GM23338 (cell line): ENCODE results near the gene NCKAP1. TPM values are rescaled to one million over a fixed set of nuclear protein-coding genes. Genes with fewer than 3 reads are reported as not detected.
A peak's percentile ranks its signal among the peaks of the same experiment; 100 is the strongest.

ENCODE experiments used
- ATAC-seq: fragments of 200-7000 bp; cut with Tn5 transposase; 3 replicates; pipeline ENCODE4 v1.9.1; 2020
- DNase-seq: peaks from one replicate; pipeline ENCODE4 v3.0.0-alpha.2; 2015; ENCODE audit warnings: low spot score
- H2AFZ ChIP-seq: fragments of 200-600 bp; sonication (generic); 2 replicates; pipeline ENCODE4 v1.8.0; 2016; ENCODE audit warnings: antibody characterized with exemption, mild to moderate bottlenecking, moderate library complexity
- H3F3A ChIP-seq: fragments of 200-600 bp; sonication (generic); replicated peaks from 2 replicates; pipeline ENCODE4 v1.8.0; 2017; ENCODE audit warnings: antibody characterized with exemption, mixed run types, low read depth
- H3K27ac ChIP-seq: fragments of 200-600 bp; sonication (generic); 2 replicates; pipeline ENCODE4 v1.6.1; 2016; ENCODE audit warnings: low read depth
- H3K27me3 ChIP-seq: fragments of 200-600 bp; sonication (generic); 2 replicates; pipeline ENCODE4 v1.8.0; 2016; ENCODE audit warnings: mild to moderate bottlenecking, mixed run types, moderate library complexity; ENCODE audit not compliant: insufficient read depth
- H3K36me3 ChIP-seq: fragments of 200-600 bp; sonication (generic); 2 replicates; pipeline ENCODE4 v1.8.0; 2016; ENCODE audit warnings: mild to moderate bottlenecking; ENCODE audit not compliant: insufficient read depth
- H3K4me1 ChIP-seq: fragments of 200-600 bp; sonication (generic); 2 replicates; pipeline ENCODE4 v1.8.0; 2016; ENCODE audit warnings: mild to moderate bottlenecking, moderate library complexity; ENCODE audit not compliant: insufficient read depth
- H3K4me2 ChIP-seq: fragments of 200-600 bp; sonication (generic); 2 replicates; pipeline ENCODE4 v1.7.1; 2017; ENCODE audit warnings: mixed run types
- H3K4me3 ChIP-seq: fragments of 200-600 bp; sonication (generic); 2 replicates; pipeline ENCODE4 v1.6.1; 2016; ENCODE audit warnings: mixed run types
- H3K79me2 ChIP-seq: fragments of 200-600 bp; sonication (generic); replicated peaks from 2 replicates; pipeline ENCODE4 v1.8.0; 2017; ENCODE audit warnings: mild to moderate bottlenecking; ENCODE audit not compliant: insufficient read depth
- H3K9me2 ChIP-seq: fragments of 200-600 bp; sonication (generic); 2 replicates; pipeline ENCODE4 v1.8.0; 2017; ENCODE audit not compliant: insufficient read depth
- H4K20me1 ChIP-seq: fragments of 200-600 bp; sonication (generic); replicated peaks from 2 replicates; pipeline ENCODE4 v1.8.0; 2017; ENCODE audit warnings: mild to moderate bottlenecking; ENCODE audit not compliant: insufficient read depth
- H3K27ac Mint-ChIP-seq: 2 replicates; pipeline ENCODE4 v1.8.0; 2020; ENCODE audit warnings: inconsistent platforms, mild to moderate bottlenecking, moderate library complexity, mixed read lengths
- H3K27me3 Mint-ChIP-seq: 3 replicates; pipeline ENCODE4 v1.8.0; 2022; ENCODE audit warnings: low read depth, mild to moderate bottlenecking, moderate library complexity, mixed read lengths, inconsistent platforms; ENCODE audit not compliant: insufficient read depth, poor library complexity
- H3K36me3 Mint-ChIP-seq: 3 replicates; pipeline ENCODE4 v1.8.0; 2021; ENCODE audit warnings: low read depth, mild to moderate bottlenecking, inconsistent platforms, moderate library complexity, mixed read lengths
- H3K4me1 Mint-ChIP-seq: 3 replicates; pipeline ENCODE4 v1.8.0; 2020; ENCODE audit warnings: mild to moderate bottlenecking, inconsistent platforms, mixed read lengths
- H3K4me3 Mint-ChIP-seq: 3 replicates; pipeline ENCODE4 v1.8.0; 2021; ENCODE audit warnings: moderate library complexity, mild to moderate bottlenecking, inconsistent platforms, mixed read lengths
- H3K9me3 Mint-ChIP-seq: 3 replicates; pipeline ENCODE4 v1.8.0; 2020; ENCODE audit warnings: moderate library complexity, mild to moderate bottlenecking, inconsistent platforms, mixed read lengths
- CREB1 ChIP-seq: fragments of 250-450 bp; sonication (Bioruptor Pico); IDR thresholded peaks from 2 replicates; pipeline ENCODE4 v1.5.0; 2020; ENCODE audit warnings: low read depth, mild to moderate bottlenecking, moderate library complexity
- EZH2phosphoT487 ChIP-seq: fragments of 200-600 bp; sonication (generic); IDR thresholded peaks from one replicate; pipeline ENCODE4 v1.8.1; 2018; ENCODE audit warnings: antibody characterized with exemption; ENCODE audit not compliant: unreplicated experiment
- STAT1 ChIP-seq: IDR thresholded peaks from one replicate; pipeline ENCODE4 v1.6.1; 2016; ENCODE audit warnings: antibody characterized with exemption; ENCODE audit not compliant: unreplicated experiment
- ZNF114 ChIP-seq: fragments of 250-450 bp; sonication (Bioruptor Pico); IDR thresholded peaks from 2 replicates; pipeline ENCODE4 v1.5.0; 2020; ENCODE audit warnings: mild to moderate bottlenecking, moderate library complexity
- ZNF331 ChIP-seq: fragments of 250-450 bp; sonication (Bioruptor Pico); IDR thresholded peaks from 2 replicates; pipeline ENCODE4 v1.5.0; 2020; ENCODE audit warnings: low read depth, mild to moderate bottlenecking, moderate library complexity
- polyA plus RNA-seq: library from polyadenylated mRNA; unstranded; fragments of >200 nt; fragmentation: Nextera tagmentation; extraction: Ambion mirVana; gene quantifications from 2 replicates; pipeline ENCODE4 v1.2.1, GENCODE V29; 2016
- total RNA-seq: library from RNA; depleted of rRNA; stranded (reverse); fragments of >200 nt; shearing (Covaris generic); gene quantifications from 2 replicates; pipeline ENCODE4 v1.2.3, GENCODE V29; 2014
- TF ChIP-seq, protein P1 (sequence below): IDR thresholded peaks from one replicate; pipeline ENCODE4 v1.6.1; 2018; ENCODE audit warnings: antibody characterized with exemption; ENCODE audit not compliant: unreplicated experiment
- TF ChIP-seq, protein P2 (sequence below), 2 experiments: fragments of 200-600 bp in 1 of 2; sonication (generic) in 1 of 2; conservative IDR thresholded peaks; 2 replicates each; pipeline versions ENCODE4 v1.5.1 to v1.6.1; 2016 to 2017; ENCODE audit warnings: antibody characterized with exemption in 2 of 2, low read depth in 2 of 2, mild to moderate bottlenecking in 2 of 2, moderate library complexity in 1 of 2

The NCKAP1 gene
- total and polyA plus RNA-seq, 2 experiments from 2014 or later, result 53.8 to 157 TPM

DNA sequence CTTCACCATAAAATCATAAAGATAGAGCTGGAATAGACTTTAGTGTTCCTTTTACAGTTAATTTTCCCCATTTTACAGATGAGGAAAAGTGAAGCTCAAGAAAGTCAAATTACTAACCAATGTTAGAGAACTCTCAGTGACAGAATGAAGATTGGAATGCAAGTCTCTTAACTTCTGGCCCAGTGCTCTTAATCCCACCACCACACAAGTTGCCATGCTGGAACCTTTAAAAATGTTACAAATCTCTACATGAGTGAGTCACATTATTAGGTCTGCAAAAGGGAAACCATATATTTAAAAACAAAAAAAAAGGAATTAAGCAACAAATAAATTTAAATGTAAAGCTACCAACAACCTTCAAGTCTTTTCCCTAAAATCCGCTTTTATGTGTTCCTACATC is 3.5 kb downstream of the NCKAP1 start (continued):
- no peak for TF ChIP-seq ZNF331 (CRISPR knock-in tag)
- TF ChIP-seq, protein P1, sequence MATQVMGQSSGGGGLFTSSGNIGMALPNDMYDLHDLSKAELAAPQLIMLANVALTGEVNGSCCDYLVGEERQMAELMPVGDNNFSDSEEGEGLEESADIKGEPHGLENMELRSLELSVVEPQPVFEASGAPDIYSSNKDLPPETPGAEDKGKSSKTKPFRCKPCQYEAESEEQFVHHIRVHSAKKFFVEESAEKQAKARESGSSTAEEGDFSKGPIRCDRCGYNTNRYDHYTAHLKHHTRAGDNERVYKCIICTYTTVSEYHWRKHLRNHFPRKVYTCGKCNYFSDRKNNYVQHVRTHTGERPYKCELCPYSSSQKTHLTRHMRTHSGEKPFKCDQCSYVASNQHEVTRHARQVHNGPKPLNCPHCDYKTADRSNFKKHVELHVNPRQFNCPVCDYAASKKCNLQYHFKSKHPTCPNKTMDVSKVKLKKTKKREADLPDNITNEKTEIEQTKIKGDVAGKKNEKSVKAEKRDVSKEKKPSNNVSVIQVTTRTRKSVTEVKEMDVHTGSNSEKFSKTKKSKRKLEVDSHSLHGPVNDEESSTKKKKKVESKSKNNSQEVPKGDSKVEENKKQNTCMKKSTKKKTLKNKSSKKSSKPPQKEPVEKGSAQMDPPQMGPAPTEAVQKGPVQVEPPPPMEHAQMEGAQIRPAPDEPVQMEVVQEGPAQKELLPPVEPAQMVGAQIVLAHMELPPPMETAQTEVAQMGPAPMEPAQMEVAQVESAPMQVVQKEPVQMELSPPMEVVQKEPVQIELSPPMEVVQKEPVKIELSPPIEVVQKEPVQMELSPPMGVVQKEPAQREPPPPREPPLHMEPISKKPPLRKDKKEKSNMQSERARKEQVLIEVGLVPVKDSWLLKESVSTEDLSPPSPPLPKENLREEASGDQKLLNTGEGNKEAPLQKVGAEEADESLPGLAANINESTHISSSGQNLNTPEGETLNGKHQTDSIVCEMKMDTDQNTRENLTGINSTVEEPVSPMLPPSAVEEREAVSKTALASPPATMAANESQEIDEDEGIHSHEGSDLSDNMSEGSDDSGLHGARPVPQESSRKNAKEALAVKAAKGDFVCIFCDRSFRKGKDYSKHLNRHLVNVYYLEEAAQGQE, result no peak
- TF ChIP-seq, protein P2, sequence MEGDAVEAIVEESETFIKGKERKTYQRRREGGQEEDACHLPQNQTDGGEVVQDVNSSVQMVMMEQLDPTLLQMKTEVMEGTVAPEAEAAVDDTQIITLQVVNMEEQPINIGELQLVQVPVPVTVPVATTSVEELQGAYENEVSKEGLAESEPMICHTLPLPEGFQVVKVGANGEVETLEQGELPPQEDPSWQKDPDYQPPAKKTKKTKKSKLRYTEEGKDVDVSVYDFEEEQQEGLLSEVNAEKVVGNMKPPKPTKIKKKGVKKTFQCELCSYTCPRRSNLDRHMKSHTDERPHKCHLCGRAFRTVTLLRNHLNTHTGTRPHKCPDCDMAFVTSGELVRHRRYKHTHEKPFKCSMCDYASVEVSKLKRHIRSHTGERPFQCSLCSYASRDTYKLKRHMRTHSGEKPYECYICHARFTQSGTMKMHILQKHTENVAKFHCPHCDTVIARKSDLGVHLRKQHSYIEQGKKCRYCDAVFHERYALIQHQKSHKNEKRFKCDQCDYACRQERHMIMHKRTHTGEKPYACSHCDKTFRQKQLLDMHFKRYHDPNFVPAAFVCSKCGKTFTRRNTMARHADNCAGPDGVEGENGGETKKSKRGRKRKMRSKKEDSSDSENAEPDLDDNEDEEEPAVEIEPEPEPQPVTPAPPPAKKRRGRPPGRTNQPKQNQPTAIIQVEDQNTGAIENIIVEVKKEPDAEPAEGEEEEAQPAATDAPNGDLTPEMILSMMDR (conservative IDR thresholded peaks at IDR 0.05; ENCODE audit: low read depth in 2 of 2), result no peak

DNA sequence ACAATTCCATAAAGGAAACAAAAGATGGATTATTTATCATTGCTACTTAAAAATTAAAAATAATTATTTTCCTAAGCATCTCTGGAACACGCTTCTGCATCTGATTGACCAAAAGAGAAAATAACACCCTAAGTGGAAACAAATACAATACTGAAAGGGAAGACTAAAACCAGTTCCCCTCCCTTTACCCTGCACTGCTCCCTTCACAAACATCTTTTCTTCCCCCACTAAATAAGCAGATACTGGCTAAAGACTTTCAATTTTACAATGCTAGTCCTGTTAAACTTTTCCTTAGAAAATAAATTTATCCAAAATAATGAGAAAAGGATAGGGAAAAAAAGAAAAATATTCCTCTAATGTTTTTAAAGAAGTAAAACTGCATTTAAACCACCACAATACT is 4.3 kb downstream of the NCKAP1 start:
- Mint-ChIP-seq H3K4me3 (peak overlapping the region; percentile 34; the same call in 1 of the 3 replicates), H3K4me1 (peaks cover 60% of the 10 kb centered on the region), H3K9me3 (0 out of 3 replicates have a peak, but pooled peaks cover under 1% of the 10 kb centered on the region), H3K36me3 (peaks cover under 1% of the 10 kb centered on the region; the same call in 1 of the 3 replicates), H3K27me3 (peaks cover 4% of the 10 kb centered on the region), H3K27ac (peak overlapping the region; percentile 71; the same call in 1 of the 2 replicates)
- peaks cover 86% of the 10 kb centered on the region for H3K79me2 ChIP-seq
- peak overlapping the region; percentile 80 for H3K4me2 ChIP-seq
- no peaks in the 10 kb centered on the region for H3K9me2 ChIP-seq
- no peak for ATAC-seq
- peaks cover 2% of the 10 kb centered on the region for H3K27me3 ChIP-seq
- no peaks in the 10 kb centered on the region for H3F3A ChIP-seq
- peak overlapping the region; percentile 61 for H3K4me3 ChIP-seq
- TF ChIP-seq ZNF114 (CRISPR knock-in tag) (no peak), EZH2phosphoT487 (no peak), CREB1 (no peak), STAT1 (no peak)
- TF ChIP-seq, protein P1, result no peak
- H2AFZ ChIP-seq, result no peak overlapping the region
- no peak for DNase-seq
- H3K4me1 ChIP-seq, result peaks cover 60% of the 10 kb centered on the region
- H3K36me3 ChIP-seq, result no peaks in the 10 kb centered on the region
- no peak overlapping the region for H3K27ac ChIP-seq
- H4K20me1 ChIP-seq, result peaks cover 27% of the 10 kb centered on the region
